Measurements from ENCODE around the gene PTPN11.

GRCh38 chr12:112551681-112552080 lies 132.9 kb downstream of the PTPN11 start:
- TF ChIP-seq, protein P1, sequence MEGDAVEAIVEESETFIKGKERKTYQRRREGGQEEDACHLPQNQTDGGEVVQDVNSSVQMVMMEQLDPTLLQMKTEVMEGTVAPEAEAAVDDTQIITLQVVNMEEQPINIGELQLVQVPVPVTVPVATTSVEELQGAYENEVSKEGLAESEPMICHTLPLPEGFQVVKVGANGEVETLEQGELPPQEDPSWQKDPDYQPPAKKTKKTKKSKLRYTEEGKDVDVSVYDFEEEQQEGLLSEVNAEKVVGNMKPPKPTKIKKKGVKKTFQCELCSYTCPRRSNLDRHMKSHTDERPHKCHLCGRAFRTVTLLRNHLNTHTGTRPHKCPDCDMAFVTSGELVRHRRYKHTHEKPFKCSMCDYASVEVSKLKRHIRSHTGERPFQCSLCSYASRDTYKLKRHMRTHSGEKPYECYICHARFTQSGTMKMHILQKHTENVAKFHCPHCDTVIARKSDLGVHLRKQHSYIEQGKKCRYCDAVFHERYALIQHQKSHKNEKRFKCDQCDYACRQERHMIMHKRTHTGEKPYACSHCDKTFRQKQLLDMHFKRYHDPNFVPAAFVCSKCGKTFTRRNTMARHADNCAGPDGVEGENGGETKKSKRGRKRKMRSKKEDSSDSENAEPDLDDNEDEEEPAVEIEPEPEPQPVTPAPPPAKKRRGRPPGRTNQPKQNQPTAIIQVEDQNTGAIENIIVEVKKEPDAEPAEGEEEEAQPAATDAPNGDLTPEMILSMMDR (IDR thresholded peaks at IDR 0.05; ENCODE audit: low read depth, low read length, missing input control): no peak
- TF ChIP-seq RXRA (IDR thresholded peaks at IDR 0.05) (no peak), TAF1 (conservative IDR thresholded peaks at IDR 0.05) (no peak), REST (IDR thresholded peaks at IDR 0.05) (no peak), NR2F2 (IDR thresholded peaks at IDR 0.05) (no peak), RAD21 (IDR thresholded peaks at IDR 0.05) (no peak), SP1 (IDR thresholded peaks at IDR 0.05) (no peak)

Measured in liver (tissue), 3 donors.